CD8-positive, alpha-beta memory T cell (primary cell): ENCODE measurements around the gene NCAPD2. TPM values are rescaled to one million over a fixed set of nuclear protein-coding genes. Genes with fewer than 3 reads are reported as not detected.
"Not testable (repeated sequence)": the region's sequence is repeated elsewhere in the genome, so short reads cannot be mapped to it uniquely, and the experiment has no call there.

Experiments used
- CTCF ChIA-PET: fragments of 350-600 bp; sonication (Branson Sonifier 250); formaldehyde crosslinking; loops from one replicate; lab custom pipeline; 2021; ENCODE audit warnings: antibody characterized with exemption; lab: Charles Lee
- POLR2A ChIA-PET: fragments of 350-600 bp; sonication (Branson Sonifier 250); formaldehyde crosslinking; loops from one replicate; lab custom pipeline; 2021; ENCODE audit warnings: antibody characterized with exemption; lab: Charles Lee
- DNase-seq, 5 donors: peaks; one replicate each; pipeline versions ENCODE4 v3.0.0 to v3.0.0-alpha.2; 2020 to 2022; ENCODE audit warnings: mixed read lengths in 1 of 5
- H3K27ac ChIP-seq: one replicate; pipeline ENCODE4 v1.7.0; 2013; ENCODE audit warnings: low read depth, mild to moderate bottlenecking, low read length, moderate library complexity
- H3K27me3 ChIP-seq: 2 replicates; pipeline ENCODE4 v1.7.0; 2013; ENCODE audit warnings: low read length, mild to moderate bottlenecking; ENCODE audit not compliant: insufficient read depth, poor library complexity, severe bottlenecking
- H3K36me3 ChIP-seq: 2 replicates; pipeline ENCODE4 v1.7.0; 2013; ENCODE audit warnings: mild to moderate bottlenecking, low read length, moderate library complexity; ENCODE audit not compliant: insufficient read depth
- H3K4me1 ChIP-seq: 2 replicates; pipeline ENCODE4 v1.7.0; 2013; ENCODE audit warnings: mild to moderate bottlenecking, low read length, moderate library complexity; ENCODE audit not compliant: insufficient read depth
- H3K4me3 ChIP-seq: 2 replicates; pipeline ENCODE4 v1.7.0; 2013; ENCODE audit warnings: mild to moderate bottlenecking, low read length
- H3K9me3 ChIP-seq: 2 replicates; pipeline ENCODE4 v1.7.0; 2013; ENCODE audit warnings: mild to moderate bottlenecking, low read length
- H3K27ac Mint-ChIP-seq, 8 donors: one replicate each; pipeline ENCODE4 v1.8.0; 2020 to 2021; ENCODE audit warnings: mixed read lengths in 8 of 8, mild to moderate bottlenecking in 6 of 8, inconsistent platforms in 3 of 8, moderate library complexity in 3 of 8
- H3K27me3 Mint-ChIP-seq, 2 donors: one replicate each; pipeline ENCODE4 v1.8.0; 2020 to 2021; ENCODE audit warnings: mixed read lengths in 2 of 2, mild to moderate bottlenecking in 1 of 2, moderate library complexity in 1 of 2
- H3K36me3 Mint-ChIP-seq, 3 donors: one replicate each; pipeline ENCODE4 v1.8.0; 2020 to 2021; ENCODE audit warnings: mixed read lengths in 3 of 3, inconsistent platforms in 1 of 3, mild to moderate bottlenecking in 1 of 3
- H3K4me1 Mint-ChIP-seq, 3 donors: one replicate each; pipeline ENCODE4 v1.8.0; 2020 to 2021; ENCODE audit warnings: mixed read lengths in 3 of 3, inconsistent platforms in 1 of 3, mild to moderate bottlenecking in 1 of 3
- H3K4me3 Mint-ChIP-seq, 7 donors: one replicate each; pipeline ENCODE4 v1.8.0; 2020 to 2021; ENCODE audit warnings: mixed read lengths in 7 of 7, mild to moderate bottlenecking in 6 of 7, moderate library complexity in 4 of 7, inconsistent platforms in 2 of 7
- H3K9me3 Mint-ChIP-seq, 5 donors: one replicate each; pipeline ENCODE4 v1.8.0; 2020 to 2022; ENCODE audit warnings: mixed read lengths in 5 of 5, mild to moderate bottlenecking in 3 of 5, moderate library complexity in 2 of 5, inconsistent platforms in 1 of 5
- polyA plus RNA-seq: library from polyadenylated mRNA; unstranded; fragments of 300-500 nt; fragmentation: Illumina TruSeq; gene quantifications from one replicate; pipeline ENCODE4 v1.2.3, GENCODE V29; 2021
- total RNA-seq, 2 experiments: library from RNA; stranded (reverse); gene quantifications; one replicate each; pipeline ENCODE4 v1.2.3, GENCODE V29; 2021

NCAPD2 gene
- total and polyA plus RNA-seq, 3 experiments from 2014 or later = 29.8 to 97.5 (median 96.5) TPM

DNA sequence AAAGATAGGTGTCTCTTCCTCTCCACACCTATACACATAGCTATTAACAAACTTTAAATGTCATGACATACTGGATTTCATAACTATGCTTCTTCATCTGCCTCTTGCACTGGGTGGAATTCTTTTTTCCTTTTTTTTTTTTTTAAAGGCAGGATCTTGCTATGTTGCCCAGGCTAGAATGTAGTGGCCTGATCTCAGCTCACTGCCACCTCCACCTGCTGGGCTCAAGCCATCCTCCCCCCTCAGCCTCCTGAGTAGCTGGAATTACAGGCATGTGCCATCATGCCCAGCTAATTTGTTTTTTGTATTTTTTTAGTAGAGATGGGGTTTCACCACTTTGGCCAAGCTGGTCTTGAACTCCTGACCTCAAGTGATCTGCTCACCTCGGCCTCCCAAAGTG, 5.7 kb upstream of the NCAPD2 start:
- ChIA-PET POLR2A (no interaction called here), CTCF (interaction anchor here (0.7 to 1.4 kb wide), 3 partner anchors 17 to 65 kb away, joined by 3 to 5 read pairs (median 3); no protein-coding TSS in a partner anchor)
- Mint-ChIP-seq H3K4me3 (no peak overlapping the region), H3K4me1 (peaks cover 12 to 17% (median 13%) of the 10 kb centered on the region in 3 donors), H3K27me3 (no peaks in the 10 kb centered on the region), H3K9me3 (no peaks in the 10 kb centered on the region), H3K36me3 (peaks cover 0 to 12% (median 2%) of the 10 kb centered on the region in 3 donors), H3K27ac (no peak overlapping the region)
- Histone ChIP-seq H3K27ac (no peak overlapping the region), H3K4me1 (peaks cover 12% of the 10 kb centered on the region), H3K36me3 (peaks cover 4% of the 10 kb centered on the region), H3K27me3 (no peaks in the 10 kb centered on the region), H3K9me3 (no peaks in the 10 kb centered on the region), H3K4me3 (no peak overlapping the region)
- DNase-seq = no peak

DNA sequence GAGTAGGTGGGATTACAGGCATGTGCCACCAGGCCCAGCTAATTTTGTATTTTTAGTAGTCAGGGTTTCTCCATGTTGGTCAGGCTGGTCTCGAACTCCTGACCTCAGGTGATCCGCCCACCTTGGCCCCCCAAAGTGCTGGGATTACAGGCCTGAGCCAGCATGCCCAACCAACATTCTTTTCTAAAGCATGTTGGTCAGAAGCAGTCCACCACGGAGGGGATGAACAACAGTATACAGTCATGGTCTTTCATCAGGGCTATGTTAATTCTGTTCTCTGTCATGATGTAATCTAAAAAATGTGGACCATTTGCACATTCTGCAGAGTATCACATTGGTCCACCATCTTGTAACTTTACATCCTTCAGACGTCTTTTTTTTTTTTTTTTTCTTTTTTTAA, 4.5 kb upstream of the NCAPD2 start:
- Mint-ChIP-seq H3K4me1 (peaks cover 16 to 21% (median 17%) of the 10 kb centered on the region in 3 donors), H3K9me3 (no peaks in the 10 kb centered on the region), H3K27ac (peak overlapping the region in 1 of 8 donors; percentile 9), H3K36me3 (peaks cover 0 to 18% (median 2%) of the 10 kb centered on the region in 3 donors), H3K4me3 (no peak overlapping the region), H3K27me3 (peaks cover 0 to 2% of the 10 kb centered on the region in 2 donors)
- peaks cover 4% of the 10 kb centered on the region for H3K36me3 ChIP-seq
- no peak overlapping the region for H3K4me3 ChIP-seq
- no peaks in the 10 kb centered on the region for H3K9me3 ChIP-seq
- peaks cover 14% of the 10 kb centered on the region for H3K4me1 ChIP-seq
- ChIA-PET POLR2A (no interaction called here), CTCF (interaction anchor here (1.2 kb wide), 1 partner anchor 64 kb away, joined by 3 read pairs; no protein-coding TSS in a partner anchor)
- DNase-seq = no peak
- no peaks in the 10 kb centered on the region for H3K27me3 ChIP-seq
- no peak overlapping the region for H3K27ac ChIP-seq

DNA sequence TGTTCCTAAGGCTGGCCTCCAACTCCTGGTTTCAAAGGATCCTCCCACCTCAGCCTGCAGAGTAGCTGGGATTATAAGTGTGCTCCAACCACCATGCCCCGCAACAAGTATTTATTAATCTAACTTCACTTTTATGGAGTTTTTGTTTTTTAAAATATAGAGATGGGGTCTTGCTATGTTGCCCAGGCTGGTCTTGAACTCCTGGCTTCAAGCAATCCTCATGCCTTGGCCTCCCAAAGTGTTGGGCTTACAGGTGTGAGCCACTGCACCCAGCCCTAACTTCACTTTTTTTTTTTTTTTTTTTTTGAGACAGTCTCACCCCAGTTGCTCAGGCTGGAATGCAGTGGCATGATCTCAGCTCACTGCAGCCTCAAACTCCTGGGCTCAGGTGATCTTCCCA, 3.2 kb upstream of the NCAPD2 start:
- DNase-seq, H3K4me3 ChIP-seq, H3K27ac ChIP-seq, H3K9me3 ChIP-seq, POLR2A ChIA-PET, H3K27me3 Mint-ChIP-seq, H3K36me3 ChIP-seq, H3K9me3 Mint-ChIP-seq, H3K27me3 ChIP-seq: not testable (repeated sequence)
- CTCF ChIA-PET = interaction anchor here (0.7 to 1.2 kb wide), 2 partner anchors 47 to 64 kb away, joined by 3 to 4 read pairs; no protein-coding TSS in a partner anchor
- peak overlapping the region in 1 of 7 donors; percentile 9 for H3K4me3 Mint-ChIP-seq
- peaks cover 28 to 33% (median 29%) of the 10 kb centered on the region in 3 donors for H3K4me1 Mint-ChIP-seq
- peaks cover 27% of the 10 kb centered on the region for H3K4me1 ChIP-seq
- peaks cover 0 to 18% (median 2%) of the 10 kb centered on the region in 3 donors for H3K36me3 Mint-ChIP-seq
- H3K27ac Mint-ChIP-seq = peak overlapping the region in 1 of 8 donors; percentile 55

GRCh38 chr12:6492838-6493496, 935 bp upstream of the NCAPD2 start, which contains the start of gene MRPL51:
TSS of gene MRPL51 (minus strand) at chr12:6493262. CDS start at chr12:6493136, 126 bp downstream.
- H3K36me3 ChIP-seq = peaks cover 9% of the 10 kb centered on the region
- H3K27ac ChIP-seq = peak within 1 kb of the TSS; percentile 76
- Mint-ChIP-seq H3K4me1 (peaks cover 32 to 43% (median 41%) of the 10 kb centered on the region in 3 donors), H3K9me3 (no peaks in the 10 kb centered on the region), H3K27me3 (peaks cover 0 to 2% of the 10 kb centered on the region in 2 donors), H3K4me3 (peak within 1 kb of the TSS; percentile 87 to 99 (median 95)), H3K36me3 (peaks cover 0 to 29% (median 2%) of the 10 kb centered on the region in 3 donors), H3K27ac (peak within 1 kb of the TSS; percentile 88 to 99 (median 97))
- H3K4me1 ChIP-seq = peaks cover 28% of the 10 kb centered on the region
- ChIA-PET CTCF (interaction anchor here (0.7 to 2.3 kb wide), 9 partner anchors 16 to 170 kb away, joined by 3 to 9 read pairs (median 3); partner anchors contain the start of gene VAMP1), POLR2A (interaction anchor here (0.6 to 2.8 kb wide), 12 partner anchors 23 to 197 kb away, joined by 3 to 29 read pairs (median 6); partner anchors contain the start of genes GAPDH, TAPBPL, VAMP1 and ZNF384)
- peak within 1 kb of the TSS; percentile 93 for H3K4me3 ChIP-seq
- no peaks in the 10 kb centered on the region for H3K27me3 ChIP-seq
- DNase-seq = peak; percentile 94 to 97 (median 97)
- no peaks in the 10 kb centered on the region for H3K9me3 ChIP-seq

GRCh38 chr12:6494258-6494743, 399 bp downstream of the NCAPD2 start:
- H3K4me3 ChIP-seq = peak overlapping the region; percentile 93

GRCh38 chr12:6494968-6495367, 1.1 kb downstream of the NCAPD2 start:
- H3K9me3 Mint-ChIP-seq = no peaks in the 10 kb centered on the region
- DNase-seq = no peak
- ChIA-PET CTCF (interaction anchor here (0.8 to 3.7 kb wide), 5 partner anchors 29 to 160 kb away, joined by 3 to 14 read pairs (median 3); no protein-coding TSS in a partner anchor), POLR2A (interaction anchor here (0.8 to 2.8 kb wide), 2 partner anchors 38 to 40 kb away, joined by 3 to 16 read pairs; partner anchors contain the start of gene GAPDH)
- Histone ChIP-seq H3K27ac (no peak overlapping the region), H3K9me3 (no peaks in the 10 kb centered on the region), H3K4me3 (peak overlapping the region; percentile 93), H3K36me3 (peaks cover 9% of the 10 kb centered on the region), H3K27me3 (no peaks in the 10 kb centered on the region), H3K4me1 (peaks cover 28% of the 10 kb centered on the region)
- peaks cover 34 to 44% (median 43%) of the 10 kb centered on the region in 3 donors for H3K4me1 Mint-ChIP-seq
- peaks cover 0 to 2% of the 10 kb centered on the region in 2 donors for H3K27me3 Mint-ChIP-seq
- H3K27ac Mint-ChIP-seq = peak overlapping the region; percentile 12 to 99 (median 94)
- H3K4me3 Mint-ChIP-seq = peak overlapping the region; percentile 19 to 99 (median 95)
- peaks cover 0 to 38% (median 2%) of the 10 kb centered on the region in 3 donors for H3K36me3 Mint-ChIP-seq

More at GRCh38 chr12:6494258-6494743, 399 bp downstream of the NCAPD2 start:
- DNase-seq = no peak
- peaks cover 9% of the 10 kb centered on the region for H3K36me3 ChIP-seq
- ChIA-PET CTCF (interaction anchor here (0.8 to 3.7 kb wide), 5 partner anchors 29 to 159 kb away, joined by 3 to 14 read pairs (median 3); no protein-coding TSS in a partner anchor), POLR2A (interaction anchor here (0.8 to 2.8 kb wide), 2 partner anchors 38 to 40 kb away, joined by 3 to 16 read pairs; partner anchors contain the start of gene GAPDH)
- H3K9me3 Mint-ChIP-seq = no peaks in the 10 kb centered on the region
- H3K4me3 Mint-ChIP-seq = peak overlapping the region; percentile 87 to 99 (median 95)
- H3K36me3 Mint-ChIP-seq = peaks cover 0 to 36% (median 2%) of the 10 kb centered on the region in 3 donors
- H3K27ac ChIP-seq = peak overlapping the region; percentile 76
- H3K27ac Mint-ChIP-seq = peak overlapping the region; percentile 88 to 99 (median 94)
- no peaks in the 10 kb centered on the region for H3K9me3 ChIP-seq
- H3K27me3 Mint-ChIP-seq = peaks cover 0 to 2% of the 10 kb centered on the region in 2 donors
- H3K4me1 ChIP-seq = peaks cover 28% of the 10 kb centered on the region
- peaks cover 34 to 44% (median 43%) of the 10 kb centered on the region in 3 donors for H3K4me1 Mint-ChIP-seq
- no peaks in the 10 kb centered on the region for H3K27me3 ChIP-seq

DNA sequence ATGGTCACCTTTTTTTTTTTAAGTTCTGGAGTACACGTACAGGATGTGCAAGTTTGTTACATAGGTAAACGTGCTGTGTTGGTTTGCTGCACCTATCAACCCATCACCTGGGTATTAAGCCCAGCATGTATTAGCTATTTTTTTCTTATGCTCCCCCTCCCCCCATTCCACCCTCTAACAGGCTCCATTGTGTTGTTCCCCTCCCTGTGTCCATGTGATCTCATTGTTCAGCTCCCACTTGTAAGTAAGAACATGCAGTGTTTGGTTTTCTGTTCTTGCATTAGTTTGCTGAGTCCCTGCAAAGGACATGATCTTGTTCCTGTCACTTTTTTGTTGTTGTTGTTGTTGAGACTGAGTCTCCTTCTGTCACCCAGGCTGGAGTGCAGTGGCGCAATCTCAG, 3.4 kb downstream of the NCAPD2 start:
- H3K36me3 ChIP-seq, H3K27me3 ChIP-seq, H3K27me3 Mint-ChIP-seq, POLR2A ChIA-PET, H3K9me3 Mint-ChIP-seq, DNase-seq, H3K4me3 ChIP-seq, H3K27ac ChIP-seq, H3K9me3 ChIP-seq: not testable (repeated sequence)
- peaks cover 21% of the 10 kb centered on the region for H3K4me1 ChIP-seq
- H3K4me3 Mint-ChIP-seq = peak overlapping the region in 1 of 7 donors; percentile 77
- H3K4me1 Mint-ChIP-seq = peaks cover 29 to 39% (median 36%) of the 10 kb centered on the region in 3 donors
- H3K36me3 Mint-ChIP-seq = peaks cover 0 to 31% (median 0%) of the 10 kb centered on the region in 3 donors
- CTCF ChIA-PET = interaction anchor here (0.9 to 3.7 kb wide), 3 partner anchors 14 to 41 kb away, joined by 3 to 14 read pairs (median 3); partner anchors contain the start of gene VAMP1
- H3K27ac Mint-ChIP-seq = peak overlapping the region in 3 of 8 donors; percentile 66 to 68 (median 68)
